GM12872 (cell line): ENCODE results near the gene SPECC1.

Experiments used
- TF ChIP-seq, protein P1 (sequence below): IDR thresholded peaks from 3 replicates; pipeline ENCODE4 v1.5.1; 2011; ENCODE audit warnings: low read depth, mild to moderate bottlenecking, low read length, moderate library complexity; ENCODE audit not compliant: insufficient read depth

The SPECC1 gene

DNA sequence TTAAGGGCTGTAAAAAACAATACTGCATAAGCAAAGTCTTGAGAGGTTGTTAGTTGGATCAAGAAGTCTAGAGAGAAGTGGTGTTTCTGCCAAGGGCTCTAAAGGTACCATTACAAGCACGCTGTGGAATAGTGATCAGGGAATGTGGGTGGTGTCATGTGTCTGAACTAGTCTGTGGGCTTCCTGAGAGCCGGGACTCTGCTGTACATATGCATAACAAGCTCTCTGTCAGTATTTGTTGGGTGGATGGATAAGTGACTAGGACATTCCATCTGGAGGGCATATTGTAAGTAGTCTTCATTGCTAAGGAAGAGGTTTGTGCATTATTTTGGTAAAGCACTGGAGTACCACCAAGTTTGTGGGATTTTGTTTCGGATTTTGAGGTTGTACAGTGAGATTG, 248.6 kb downstream of the SPECC1 start:
- TF ChIP-seq, protein P1, sequence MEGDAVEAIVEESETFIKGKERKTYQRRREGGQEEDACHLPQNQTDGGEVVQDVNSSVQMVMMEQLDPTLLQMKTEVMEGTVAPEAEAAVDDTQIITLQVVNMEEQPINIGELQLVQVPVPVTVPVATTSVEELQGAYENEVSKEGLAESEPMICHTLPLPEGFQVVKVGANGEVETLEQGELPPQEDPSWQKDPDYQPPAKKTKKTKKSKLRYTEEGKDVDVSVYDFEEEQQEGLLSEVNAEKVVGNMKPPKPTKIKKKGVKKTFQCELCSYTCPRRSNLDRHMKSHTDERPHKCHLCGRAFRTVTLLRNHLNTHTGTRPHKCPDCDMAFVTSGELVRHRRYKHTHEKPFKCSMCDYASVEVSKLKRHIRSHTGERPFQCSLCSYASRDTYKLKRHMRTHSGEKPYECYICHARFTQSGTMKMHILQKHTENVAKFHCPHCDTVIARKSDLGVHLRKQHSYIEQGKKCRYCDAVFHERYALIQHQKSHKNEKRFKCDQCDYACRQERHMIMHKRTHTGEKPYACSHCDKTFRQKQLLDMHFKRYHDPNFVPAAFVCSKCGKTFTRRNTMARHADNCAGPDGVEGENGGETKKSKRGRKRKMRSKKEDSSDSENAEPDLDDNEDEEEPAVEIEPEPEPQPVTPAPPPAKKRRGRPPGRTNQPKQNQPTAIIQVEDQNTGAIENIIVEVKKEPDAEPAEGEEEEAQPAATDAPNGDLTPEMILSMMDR = no peak

DNA sequence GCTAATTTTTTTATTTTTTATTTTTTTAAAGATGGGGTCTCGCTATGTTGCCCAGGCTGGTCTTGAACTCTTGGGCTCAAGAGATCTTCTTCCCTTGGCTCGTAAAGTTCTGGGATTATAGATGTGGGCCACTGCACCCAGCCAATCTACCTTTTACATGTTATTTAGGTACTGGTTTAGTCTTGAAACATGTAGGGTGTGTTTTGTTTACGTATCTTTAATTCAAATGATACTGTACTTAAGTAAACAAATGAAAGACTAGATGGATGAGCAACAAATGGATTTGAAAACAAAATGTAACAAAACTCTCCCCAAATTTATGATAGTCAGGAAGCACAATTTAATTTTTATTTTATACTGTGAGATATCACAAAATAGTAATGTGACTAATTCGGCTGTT, 250.5 kb downstream of the SPECC1 start:
- TF ChIP-seq, protein P1 = no peak

DNA sequence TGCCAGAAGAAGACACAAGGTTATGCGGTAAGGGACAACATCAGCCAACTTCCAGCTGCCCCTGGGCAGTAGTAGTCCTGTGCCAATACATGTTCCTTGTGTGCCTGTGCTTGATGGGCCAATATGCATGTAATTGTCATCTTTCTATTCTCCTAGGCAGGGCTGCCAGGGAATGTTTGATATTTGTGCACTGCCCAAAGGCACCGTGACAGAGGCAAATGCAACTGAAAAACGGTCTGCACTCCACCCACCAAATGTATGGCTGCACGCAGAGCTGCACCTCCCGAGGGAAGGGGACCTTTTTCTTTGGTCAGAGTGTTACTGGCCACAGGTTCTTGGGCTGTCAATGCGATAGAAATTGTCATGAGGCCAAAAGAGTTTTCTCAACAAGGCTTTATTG, 251.1 kb downstream of the SPECC1 start:
- TF ChIP-seq, protein P1 = no peak

DNA sequence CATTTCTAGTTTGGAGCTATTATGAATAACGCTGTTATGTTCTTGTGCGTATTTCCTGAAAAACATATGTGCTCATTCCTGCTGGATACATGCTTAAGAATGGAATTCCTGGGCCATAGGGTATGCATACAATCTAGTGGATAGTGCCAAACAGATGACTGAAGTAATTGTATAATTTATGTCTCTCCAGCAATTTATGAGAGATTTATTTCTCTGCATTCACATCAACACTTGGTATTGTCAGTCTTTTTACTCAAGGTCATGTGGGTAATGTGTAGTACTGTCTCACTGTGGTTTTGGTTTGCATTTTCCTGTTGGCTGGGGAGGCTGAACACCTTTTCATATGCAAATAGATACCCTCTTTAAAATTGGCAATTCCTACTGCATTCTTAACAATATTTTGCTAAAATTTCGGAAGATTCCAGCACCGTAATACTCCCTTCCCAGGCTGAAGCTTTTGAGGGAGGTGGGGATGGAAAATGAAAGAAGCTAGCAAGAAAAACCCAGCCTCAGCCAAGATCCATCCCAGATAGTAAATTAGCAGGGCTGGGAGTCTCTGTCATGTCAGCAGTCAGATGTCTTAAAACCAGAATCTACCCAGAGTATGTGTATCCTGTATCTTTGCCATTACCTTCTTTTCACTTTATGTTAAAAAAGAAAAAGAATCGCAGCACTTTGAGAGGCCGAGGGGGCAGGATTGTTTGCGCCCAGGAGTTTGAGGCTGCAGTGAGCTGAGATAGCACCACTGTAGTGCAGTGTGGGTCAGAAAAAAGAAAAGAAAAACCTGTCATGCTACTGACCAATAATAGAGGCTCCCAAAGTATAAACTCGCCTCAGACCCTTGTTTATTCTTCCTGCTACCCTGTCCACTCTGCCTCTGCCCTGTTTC, 253.3 kb downstream of the SPECC1 start:
- TF ChIP-seq, protein P1 = no peak

DNA sequence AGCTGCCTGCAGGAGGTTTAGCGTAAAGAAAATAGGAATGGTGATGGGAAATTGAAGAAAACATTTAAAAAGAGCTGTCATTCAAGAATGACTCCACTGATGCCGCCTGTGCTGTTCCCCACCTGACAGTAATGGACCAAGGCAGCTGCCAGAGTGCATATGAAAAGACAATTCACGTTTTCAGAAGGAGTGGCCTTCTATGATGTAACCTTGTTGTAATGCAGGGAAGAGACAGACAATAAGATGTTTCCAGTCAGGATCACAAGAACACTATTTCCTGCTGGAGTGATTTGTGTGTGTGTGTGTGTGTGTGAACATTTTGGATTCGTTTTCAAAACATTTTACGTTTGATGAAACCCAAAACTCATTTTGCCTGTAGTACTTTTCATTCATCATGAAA, 254.4 kb downstream of the SPECC1 start:
- TF ChIP-seq, protein P1 = no peak

DNA sequence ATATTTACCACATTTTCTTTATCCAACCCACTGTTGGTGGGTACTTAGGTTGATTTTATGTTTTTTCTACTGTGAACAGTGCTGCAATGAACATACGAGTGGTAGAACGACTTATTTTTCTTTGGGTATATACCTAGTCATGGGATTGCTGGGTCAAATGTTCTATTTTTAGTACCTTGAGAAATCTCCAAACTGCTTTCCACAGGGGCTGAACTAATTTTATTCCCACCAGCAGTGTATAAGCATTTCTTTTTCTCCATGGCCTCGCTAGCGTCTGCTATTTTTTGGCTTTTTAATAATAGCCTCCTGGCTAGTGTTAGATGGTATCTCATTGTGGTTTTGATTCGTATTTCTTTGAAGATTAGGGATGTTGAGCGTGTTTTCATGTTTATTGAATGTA, 255.8 kb downstream of the SPECC1 start:
- TF ChIP-seq, protein P1 = no peak

DNA sequence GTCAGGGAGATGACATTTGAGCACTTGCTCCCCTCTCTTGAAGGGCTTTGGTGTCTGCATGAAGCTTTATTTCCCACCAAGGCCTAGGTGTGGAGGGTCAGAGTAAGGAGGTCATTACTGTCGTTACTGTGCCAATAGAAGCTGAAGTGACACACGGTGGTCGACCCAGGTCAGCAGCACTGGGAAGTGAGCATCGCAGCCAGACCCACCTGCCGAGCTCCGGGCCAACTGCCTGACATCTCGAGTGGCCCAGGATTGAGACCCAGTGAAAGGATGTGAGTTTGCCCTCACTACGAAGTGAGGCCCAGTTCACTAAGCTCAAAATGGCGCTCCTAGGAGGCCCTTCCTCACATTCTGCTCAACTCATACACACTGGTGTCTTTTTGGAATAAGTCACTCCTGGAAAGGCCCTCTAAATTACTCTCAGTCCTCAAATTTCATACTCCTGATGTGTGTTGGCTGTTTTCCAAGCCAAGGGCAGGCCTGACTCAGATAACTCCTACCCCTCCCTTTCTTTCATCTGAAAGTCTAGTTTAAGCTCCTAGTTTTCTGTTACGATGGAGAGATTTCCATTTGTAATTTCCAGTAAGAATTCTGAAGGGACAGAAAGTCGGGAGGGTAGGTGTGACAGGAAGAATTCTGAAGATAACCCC, 257.8 kb downstream of the SPECC1 start:
- TF ChIP-seq, protein P1 = no peak
